Stimulated activated CD8-positive, alpha-beta memory T cell treated with anti-CD3 and anti-CD28 coated beads, Interleukin-2, amount 100 ng/mL, for 48 hours (primary cell): ENCODE results near the gene KCTD16.

Source experiments
- DNase-seq, 2 donors: peaks; one replicate each; pipeline ENCODE4 v3.0.0-alpha.2; 2020; ENCODE audit warnings: low read depth in 2 of 2

Gene KCTD16

DNA sequence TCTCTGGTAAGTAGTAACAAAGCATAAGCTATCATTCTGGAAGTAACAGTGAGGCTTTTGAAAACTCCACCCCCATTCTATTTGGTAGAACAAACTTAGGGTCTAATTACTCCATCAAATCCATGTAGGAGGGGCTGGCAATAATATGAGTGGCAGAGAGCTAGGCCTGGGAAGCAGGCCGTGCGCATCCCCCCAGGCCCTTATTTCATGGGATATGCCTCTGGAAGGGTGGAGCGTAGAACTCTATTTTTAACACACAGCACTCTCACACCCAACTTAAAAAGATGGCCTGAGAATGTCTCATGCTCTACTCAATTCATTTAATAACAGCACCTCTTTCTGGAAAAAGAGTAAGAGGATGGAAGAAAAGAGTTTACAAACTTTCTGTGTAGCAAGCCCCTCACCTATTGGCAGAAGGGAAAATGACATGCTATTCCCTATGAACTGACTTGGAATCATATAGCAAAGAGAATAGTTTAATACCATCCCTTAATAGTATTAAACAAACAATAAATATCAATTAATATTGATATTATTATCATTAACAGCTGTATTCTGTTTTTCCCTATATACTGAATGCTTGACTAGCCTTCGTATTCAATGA lies 233.2 kb downstream of the KCTD16 start:
- no peak for DNase-seq

DNA sequence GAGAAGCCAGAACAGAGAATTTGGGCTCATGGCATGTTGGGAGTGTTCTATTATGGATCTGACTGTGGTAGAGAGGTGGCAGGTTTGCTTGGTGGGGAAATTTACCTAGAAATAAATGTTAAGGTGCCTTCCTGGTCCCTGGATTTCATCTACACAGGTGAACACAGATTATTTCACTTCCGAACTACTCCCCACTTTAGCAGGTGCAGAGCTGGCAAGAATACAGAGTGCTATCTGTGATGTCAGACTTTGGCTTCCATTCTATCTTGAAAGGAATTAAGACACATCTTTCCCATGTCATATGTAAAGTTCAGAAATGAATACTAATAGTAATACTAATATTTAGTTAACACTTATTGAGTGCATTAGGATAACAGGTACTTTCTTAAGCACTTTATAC lies 234.0 kb downstream of the KCTD16 start:
- DNase-seq, result no peak

DNA sequence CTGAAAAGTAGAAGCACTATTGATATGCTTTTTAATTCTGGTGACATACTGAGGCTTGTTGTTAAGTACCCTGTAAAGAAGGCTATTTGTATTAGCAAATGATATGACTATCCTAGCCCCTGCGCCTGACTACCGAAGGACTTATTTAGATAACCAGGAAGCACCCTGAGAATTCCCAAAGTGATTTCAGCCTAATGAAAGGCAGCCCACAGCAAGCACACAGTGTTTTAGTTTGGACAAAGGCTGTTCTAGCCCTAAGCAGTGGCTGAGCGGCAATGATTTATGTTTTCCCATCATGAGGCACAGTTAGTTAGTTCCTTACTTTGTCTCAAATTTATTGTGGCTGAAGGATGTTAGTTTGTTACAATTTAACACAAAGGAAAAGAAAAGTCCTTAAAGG lies 235.3 kb downstream of the KCTD16 start:
- no peak for DNase-seq

DNA sequence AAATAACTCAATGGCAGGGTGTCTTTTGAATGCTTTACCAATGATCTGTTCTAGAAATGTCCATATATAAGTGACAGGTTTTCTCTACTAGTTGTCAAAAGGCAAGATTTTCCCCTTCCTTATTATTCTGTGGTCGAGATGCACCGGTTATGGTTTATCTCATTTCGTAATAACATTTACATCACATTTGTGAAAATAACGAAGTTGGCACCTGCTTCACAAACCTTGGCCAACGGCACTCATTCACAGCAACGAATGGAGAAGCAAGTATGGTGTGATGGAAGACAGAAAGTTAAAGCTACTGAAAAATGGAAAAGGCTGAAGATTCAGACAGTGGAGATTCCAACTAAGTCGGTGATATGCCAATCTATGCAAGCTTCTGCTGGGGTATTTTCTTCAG lies 235.8 kb downstream of the KCTD16 start:
- DNase-seq, result no peak

DNA sequence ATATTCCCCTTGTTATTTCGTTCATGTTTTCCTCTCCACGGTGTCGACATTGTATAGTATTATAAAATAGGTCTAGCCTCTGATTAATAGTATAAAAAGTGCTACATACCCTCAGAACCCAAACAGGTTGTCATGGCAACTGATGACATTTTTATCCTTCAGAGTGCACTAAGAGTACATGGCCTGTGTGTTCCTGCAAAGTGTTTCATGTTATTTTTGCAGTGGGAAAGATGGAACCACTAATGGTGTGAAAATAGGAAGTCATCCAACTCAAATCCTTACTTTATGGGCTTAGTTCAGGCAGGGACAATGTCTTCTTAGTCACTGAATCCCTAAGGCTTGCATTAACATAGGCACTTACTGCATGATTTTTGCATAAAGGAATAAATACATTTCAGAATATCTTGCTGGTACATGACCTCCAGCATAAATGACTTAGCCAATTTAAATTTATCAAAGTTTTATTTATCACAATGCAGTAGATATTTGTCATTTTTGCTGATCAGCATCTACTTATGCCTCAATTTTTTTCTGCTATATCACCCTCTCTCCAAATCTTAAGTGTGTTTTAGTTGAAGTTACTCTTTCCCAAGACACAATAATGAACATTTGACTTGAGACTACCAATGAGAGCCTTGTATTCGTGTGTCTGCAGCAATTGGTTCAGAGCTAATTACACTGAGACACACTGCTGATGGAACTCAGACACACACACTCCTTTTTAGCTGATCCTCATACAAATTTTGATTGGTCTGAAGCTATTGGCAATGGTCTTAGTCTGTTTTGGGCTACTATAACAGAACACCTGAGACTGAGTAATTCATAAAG lies 243.7 kb downstream of the KCTD16 start:
- DNase-seq, result no peak

DNA sequence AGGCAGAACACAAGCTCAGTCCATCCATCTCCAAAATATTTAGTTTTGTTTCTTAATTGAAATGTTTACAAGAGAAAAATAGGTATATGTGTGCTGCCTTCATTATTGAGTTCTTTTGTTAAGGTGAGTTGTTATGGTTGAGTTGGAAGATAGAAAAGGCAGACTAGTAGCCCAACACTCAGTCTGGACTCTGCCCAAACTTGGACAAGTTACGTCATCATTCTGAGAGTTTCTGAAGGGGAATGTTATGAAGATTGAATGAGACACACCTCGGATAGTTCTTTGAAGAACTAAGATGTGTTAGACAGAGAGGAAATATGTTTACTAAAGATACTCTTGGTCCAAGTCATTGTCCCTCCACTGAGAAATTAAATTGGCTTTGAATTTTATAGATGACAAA lies 245.5 kb downstream of the KCTD16 start:
- DNase-seq, result no peak

DNA sequence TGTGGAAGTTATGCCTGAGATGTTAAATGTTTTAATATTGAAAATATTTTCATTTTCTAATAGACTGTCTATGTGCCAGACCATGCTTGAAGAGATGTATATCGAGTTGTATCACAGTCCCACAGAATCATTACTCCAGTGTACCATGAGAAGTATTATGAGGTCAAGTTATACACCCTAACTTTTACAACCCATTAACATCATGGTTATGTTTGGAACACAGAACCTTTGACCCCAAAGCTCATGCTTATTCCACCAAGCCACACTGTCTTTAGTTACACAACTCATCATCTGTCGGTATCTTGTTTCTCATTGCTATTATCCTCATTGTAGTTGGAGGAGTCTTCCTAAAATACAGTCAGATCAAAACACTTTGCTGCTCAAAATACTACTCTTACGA lies 248.0 kb downstream of the KCTD16 start:
- no peak for DNase-seq

DNA sequence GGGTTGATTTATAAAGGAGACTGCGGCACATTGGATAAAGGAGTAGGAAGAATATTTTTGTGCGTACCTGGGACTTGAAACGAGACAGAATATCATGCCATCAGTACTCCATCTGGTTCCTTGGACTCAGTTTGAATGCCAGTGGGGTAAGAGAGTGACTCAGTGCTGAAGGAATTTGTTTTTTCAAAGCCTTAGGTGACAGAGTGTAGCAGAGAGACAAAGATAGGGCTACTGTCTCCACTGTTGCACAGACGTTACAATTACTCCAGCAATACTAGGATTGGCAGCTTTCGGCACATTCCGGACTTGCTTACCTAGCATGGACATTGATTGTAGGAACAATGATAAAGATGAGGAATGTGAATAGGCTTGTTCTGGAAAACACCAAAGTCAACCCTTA lies 250.7 kb downstream of the KCTD16 start:
- DNase-seq, result no peak

DNA sequence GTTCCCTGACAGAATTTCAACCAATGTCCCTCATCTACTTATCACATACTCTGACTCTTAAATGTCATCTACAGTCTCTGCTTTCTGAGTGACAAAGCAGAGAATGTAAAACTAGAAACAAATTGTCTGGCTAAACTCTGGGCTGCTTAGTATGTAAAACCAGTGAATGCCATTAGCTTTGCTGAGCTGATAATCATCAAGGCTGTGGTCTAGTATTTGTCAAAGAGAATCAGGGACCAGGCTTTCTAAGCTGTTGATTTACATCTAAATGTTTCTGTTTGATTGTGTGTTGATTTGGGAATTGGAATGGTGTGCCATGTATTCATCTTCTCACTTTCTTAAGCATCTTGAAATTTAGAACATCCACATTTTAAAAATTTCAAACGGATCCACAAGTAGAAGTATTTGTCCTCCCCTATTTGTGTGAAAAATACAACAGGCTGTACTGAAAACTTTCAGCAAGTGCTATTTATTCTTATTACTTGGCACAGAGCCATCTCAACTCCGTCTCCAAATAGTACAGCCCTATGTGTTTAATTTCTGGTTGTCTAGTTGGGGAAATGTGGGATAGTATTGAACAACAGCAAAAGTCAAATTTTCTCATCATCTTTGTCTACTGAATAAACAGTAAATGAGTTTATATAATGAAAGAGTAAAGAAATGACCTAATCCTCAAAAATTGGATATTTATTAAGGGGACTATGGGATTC lies 251.5 kb downstream of the KCTD16 start:
- DNase-seq, result no peak

DNA sequence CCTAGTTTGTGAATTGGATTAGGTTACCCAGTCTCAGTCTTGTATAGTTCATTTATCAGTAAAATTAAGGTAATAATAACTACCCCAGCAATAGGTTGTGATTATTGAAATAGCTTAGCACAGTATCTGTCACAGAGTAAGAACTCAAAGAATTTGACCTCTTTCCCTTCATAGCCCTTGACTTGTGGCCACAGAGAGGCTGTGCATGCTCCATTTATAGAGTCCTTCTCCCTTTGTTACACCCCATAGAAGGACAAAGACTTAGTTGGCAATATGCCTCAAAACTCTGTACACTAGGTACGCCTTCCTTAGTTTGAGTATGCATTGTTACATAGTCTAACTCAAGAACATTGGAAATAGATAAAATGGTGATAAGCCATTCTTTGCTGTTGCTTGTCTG lies 257.2 kb downstream of the KCTD16 start:
- DNase-seq, result no peak

DNA sequence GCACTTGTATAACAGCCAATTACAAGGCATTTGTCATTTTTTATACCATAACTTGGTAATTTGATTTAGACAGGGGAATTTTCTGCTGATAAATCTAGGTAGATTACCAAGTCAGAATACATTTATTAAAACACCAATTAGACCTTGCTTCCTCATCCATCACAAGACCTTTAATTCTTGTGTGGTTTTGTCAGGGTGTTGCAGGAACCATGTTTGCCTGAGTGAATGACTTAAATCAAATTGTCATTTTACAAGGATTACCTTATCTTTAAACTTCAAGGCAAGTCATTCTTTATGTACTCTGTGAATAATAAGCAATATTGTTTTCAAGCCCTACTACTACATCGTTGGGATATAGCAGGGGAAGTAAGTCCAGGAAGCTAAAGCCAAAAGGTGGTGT lies 257.7 kb downstream of the KCTD16 start:
- no peak for DNase-seq

DNA sequence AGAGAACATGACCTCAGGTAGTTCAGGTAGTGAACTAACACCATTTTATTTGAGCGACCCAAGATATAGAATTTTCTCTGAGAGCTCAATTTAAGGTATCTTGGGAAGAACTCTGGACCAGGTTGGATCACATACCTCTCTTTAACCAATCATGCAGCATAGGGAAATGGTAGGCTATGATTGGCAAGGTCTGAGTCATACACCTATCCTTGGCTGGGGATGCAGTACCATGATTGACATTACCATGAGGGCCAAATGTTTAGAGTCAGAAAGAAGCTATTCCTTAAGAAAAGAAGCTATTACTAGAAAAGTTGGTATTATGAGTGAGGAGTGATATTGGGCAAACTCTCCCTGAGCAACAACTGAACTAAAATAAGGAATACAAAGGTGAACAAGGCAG lies 258.7 kb downstream of the KCTD16 start:
- DNase-seq, result no peak

DNA sequence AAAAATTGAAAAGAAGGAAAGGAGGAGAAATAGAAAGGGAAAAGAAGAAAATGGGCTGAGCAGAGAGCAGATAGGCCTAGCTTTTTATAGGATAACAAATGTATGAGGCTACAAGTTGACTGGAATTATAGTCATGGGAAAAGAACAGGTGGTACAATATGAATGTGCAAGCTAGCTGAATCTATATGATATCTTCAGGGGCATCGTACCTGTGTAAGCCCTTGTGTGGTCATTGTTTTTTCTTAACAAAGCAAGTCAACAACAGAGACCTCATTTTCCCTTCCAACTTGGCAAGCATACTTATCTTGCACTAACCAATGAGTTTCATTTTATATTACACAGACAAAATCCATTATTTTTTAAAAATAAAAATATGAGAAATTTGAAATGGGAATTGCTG lies 259.2 kb downstream of the KCTD16 start:
- DNase-seq, result no peak

DNA sequence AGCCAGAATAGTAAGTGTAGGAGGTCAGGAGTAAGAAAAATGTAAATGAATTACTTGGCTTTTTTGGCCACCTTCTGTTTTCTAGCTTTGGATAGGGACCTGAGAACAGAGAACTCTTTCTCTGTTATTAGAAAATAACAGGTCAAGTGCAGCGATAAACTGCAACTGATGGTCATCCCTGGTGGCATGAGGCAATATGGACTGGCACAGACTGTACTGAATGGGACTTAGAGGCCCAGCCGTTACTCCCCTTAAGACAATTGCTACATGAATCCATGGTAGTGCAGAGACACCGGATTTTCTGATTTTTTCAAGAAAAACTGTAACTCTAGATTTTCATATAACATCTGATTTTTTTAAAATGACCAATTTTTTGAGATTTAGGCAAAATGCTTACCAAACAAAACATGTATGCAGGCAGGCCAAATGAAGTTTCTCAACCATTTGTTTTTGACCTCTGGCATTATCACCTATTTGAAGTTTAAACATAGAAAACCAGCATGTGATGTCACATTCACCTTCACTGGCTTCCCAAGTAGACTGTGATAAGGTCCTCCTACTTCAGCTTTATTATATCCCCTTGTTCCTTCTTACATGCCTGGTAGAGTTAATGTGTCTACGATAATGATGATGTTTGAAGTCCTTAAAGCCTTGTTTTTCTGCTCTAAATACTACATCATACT lies 262.6 kb downstream of the KCTD16 start:
- DNase-seq, result no peak

DNA sequence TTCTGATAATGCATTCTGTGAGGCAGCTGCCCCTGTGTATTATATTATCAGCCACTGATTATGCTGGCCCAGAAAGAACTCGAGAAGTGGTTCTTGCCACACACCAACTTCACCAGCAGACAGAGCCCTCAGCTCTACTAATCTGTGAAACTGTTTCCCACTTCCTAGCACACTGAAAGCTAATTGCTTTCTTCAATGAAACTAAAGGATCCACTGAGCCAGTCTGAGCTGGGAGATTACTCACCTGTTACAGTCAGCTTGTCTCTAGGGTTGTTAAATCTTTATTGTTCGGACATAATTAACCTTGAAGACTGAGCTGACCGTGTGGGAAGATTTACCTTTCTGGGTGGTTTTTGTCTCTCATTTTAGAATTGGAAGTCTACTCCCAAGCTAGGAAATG lies 263.2 kb downstream of the KCTD16 start:
- no peak for DNase-seq

DNA sequence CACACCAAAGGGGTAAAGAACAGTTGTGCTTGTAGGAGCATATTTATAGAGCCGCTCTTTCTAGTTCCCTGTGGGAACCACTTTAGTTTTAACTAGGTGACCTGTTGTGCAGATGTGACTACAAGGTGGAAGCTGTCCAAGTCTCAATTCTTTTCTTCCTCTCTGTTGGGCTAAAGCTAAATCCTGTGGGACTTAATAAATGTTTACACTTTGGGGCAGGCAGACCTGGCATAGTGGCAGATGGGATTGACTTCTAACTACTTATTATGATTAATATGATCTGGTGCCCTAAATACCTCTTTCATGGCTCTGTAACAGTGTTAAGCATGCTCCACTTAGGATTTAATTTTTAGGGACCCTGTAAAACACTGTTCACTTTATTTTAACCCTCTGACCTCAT lies 265.3 kb downstream of the KCTD16 start:
- DNase-seq, result no peak

DNA sequence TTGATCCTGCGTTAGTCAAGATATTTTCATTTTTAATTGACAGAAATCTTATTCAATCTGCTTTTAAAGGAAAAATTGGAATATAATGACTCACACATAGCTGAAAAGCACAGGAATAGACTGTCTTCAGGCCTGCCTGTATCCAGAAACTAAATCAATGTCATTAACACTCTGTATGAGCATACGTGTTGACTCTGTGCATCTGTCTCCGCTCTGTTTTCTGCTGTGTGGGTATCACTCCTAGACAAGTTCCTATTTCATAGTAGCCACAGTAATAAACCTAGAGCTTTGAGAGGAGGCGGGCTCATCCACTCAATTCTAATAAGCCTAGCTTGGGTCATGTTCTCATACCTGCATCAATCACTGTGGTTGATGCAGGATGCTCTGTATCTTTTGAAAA lies 267.6 kb downstream of the KCTD16 start:
- DNase-seq, result no peak

DNA sequence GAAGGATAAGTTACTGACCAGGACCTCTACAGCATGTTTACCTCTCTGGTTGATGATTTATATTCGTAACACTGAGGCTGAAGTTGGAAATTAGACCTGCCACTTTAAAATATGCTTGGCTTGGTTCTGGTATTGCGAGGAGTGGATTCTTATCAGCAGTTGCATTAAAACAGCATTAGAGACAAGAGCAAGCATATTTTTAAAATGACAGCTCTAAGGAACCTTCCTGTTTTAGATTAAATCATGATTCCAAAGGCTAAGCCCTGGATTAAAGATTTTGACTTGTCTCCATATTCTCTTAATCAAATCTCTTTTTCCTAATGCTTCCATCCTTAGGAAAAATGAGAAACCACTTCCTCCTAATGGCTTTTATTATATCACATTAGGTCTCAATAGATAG lies 277.8 kb downstream of the KCTD16 start:
- no peak for DNase-seq

DNA sequence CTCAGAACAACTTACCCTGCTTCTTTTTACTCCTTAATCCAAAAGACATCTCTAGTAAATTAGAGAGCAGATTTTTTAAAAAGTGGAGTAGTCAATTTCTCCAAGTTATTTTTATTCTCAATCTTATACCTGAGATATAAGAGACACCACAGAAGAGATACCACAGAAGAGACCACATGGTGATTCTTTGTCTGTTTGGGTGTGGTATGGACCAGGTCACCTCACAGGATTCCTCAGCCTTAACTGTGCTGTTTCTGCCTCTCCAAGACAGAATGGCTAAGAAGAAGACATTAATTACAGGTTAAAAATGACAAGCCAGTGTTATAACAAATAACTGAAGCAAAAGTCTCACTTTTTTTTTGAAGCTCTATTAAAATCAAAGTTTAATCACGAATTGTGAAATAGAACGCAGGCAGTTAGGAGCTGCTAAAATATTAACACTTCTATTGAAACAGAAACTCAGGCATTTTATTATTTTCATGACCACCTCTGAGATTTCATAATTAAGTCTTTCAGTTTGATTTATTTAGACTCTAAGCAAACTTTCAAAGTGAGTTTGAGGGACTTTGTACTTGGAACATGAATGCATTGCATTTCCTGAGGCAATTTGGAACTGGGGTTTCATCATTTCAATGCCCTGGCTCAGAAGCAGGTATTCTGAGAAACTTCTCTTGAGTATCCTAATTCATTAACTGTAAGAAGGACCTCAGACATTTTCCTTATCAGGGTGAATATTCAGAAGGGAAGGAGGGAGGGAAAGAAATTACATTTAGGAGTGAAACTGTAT lies 280.7 kb downstream of the KCTD16 start:
- DNase-seq, result no peak

DNA sequence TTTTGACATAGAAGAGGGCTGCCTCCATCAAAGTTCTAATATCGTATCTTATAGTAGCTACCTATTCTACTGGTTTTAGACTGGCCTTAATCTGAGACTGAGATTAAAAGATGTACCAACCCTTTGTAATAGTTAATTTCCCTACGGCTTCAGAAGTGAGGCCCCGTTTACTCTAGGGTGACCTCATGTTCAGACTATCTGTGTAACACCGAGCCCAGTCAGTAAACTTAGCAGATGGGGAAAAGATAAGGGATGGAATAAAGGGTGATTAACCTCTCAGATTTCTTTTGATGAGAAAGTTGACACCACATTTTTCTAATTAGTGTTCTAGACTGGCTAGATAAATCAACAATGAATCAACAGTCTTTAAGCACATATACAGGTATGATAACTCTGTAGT lies 283.1 kb downstream of the KCTD16 start:
- DNase-seq, result no peak

DNA sequence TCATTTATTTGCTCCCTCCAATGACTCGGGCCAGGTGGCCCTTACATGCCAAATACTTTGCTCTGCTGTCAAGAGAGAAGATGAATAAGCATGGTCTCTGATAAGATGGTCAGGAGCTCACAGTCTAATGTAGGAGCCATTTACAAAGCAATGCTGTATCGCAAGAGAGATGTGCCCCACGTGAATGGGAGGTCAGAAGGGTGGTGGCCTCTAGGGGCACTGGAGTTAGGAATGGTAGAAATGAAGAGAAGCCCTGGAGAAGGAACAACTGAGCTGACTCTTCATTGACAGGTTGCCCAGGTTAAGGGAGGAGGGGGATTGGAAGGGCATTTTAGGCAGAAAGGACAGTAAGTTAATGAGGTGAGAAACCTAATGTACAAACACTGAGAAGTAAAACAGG lies 286.5 kb downstream of the KCTD16 start:
- DNase-seq, result no peak

DNA sequence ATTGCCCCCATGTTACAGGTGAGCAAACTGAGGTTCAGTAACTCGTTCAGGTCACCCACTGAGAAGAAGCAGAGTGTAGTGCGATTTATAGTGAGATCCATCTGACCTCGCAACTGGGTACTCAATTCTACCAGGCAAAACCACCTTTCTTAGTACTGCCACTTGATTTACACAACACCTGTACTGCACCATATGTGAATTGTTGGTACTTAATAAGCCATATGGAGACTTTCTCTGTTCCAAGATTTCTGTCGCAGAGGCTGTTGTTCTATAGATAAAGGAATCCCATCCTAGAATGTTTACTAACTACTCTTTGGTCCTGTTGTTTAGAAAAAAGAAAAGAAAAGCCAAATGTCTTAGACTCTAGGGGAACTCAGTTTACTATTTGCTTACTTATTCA lies 287.5 kb downstream of the KCTD16 start:
- DNase-seq, result no peak
